ENCODE data around the gene MRPL9.

- TF ChIP-seq CTCF (conservative IDR thresholded peaks at IDR 0.05) (no peak), EZH2 (IDR thresholded peaks at IDR 0.05; ENCODE audit: low read depth) (no peak)
Measured at GRCh38 chr1:151807766-151808165, 44.5 kb upstream of the MRPL9 start.

All from PC-9 (cell line).